Epidermal melanocyte (primary cell): Measurements from ENCODE around the gene C5orf63.
"Not testable (repeated sequence)": the region's sequence is repeated elsewhere in the genome, so short reads cannot be mapped to it uniquely, and the experiment has no call there.

ENCODE experiments used
- DNase-seq: peaks from one replicate; pipeline ENCODE4 v3.0.0; 2011; ENCODE audit warnings: low spot score; ENCODE audit not compliant: insufficient read length

C5orf63 gene

DNA sequence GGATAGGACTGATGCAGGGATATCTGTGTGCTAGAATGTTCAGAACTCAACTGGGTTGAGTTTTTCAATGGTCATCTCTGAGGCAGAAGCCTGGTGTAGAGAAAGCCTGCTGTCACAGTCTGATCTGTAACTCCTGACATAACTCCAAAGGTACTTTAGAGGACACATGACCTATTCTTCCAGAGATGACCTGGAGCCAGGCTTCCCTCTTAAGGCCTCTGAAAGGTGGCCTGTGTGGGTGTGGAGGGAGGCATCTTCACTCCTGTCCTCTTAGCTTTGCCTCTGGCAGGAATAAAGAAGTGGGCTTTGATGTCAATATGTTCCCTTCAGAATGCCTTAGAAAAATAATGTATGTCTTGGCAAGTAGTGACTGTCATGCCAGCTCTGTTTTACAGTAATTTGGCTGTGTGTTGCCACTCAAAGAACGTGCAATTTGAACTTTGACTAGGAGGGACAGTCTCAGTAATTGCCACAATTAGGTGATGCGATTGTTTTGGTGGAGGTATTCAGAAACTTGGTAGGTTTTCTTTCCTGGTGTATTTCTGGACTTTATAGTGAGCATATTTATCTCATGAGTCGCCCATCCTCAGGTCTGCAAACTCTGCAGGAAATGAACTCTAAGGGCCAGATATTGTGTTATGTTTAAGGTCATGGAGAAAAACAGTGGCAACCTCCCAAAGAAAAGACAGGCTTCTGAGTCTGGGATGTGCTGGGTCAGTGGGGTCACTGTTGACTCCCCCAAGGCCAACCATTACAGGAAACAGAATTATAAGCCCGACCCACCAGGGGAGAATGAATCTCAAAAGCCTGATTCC lies 3.2 kb upstream of the C5orf63 start:
- no peak for DNase-seq

DNA sequence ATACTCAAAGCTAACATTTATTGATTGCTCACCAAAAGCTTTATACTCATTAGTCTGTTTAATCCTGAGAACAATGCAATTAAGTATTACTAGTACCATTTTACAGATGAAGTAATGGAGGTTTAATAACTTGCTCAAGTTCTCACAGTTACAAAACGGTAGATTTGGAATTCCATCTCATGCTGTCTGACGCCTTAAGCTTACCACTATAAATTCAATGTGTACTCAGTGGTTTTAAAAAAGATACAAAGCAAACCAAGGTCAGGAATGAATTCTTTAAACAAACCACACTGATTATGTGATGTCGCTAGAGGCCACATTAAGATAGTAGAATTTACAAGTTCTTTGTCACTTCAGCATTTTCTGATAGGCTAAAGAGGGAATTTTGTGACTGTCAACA lies 1.2 kb upstream of the C5orf63 start:
- no peak for DNase-seq

DNA sequence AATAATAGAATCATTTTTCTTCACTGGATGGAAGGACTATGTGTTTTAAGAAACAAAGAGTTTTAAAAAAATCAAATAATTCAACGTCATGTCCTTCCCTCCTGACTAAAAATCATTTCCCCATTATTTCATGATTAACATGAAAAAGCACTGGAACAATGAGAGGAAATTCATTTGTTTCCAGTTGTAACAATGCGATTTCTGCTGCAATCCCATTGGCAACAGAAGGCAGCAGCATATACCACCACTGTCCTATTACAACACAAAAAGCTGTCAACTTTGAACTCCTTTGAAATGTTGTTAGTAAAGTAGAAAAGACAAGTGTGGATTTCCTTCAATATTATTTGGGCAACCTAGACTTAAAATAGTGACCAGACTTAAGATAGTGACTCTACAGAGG lies 3.1 kb downstream of the C5orf63 start:
- DNase-seq = no peak

DNA sequence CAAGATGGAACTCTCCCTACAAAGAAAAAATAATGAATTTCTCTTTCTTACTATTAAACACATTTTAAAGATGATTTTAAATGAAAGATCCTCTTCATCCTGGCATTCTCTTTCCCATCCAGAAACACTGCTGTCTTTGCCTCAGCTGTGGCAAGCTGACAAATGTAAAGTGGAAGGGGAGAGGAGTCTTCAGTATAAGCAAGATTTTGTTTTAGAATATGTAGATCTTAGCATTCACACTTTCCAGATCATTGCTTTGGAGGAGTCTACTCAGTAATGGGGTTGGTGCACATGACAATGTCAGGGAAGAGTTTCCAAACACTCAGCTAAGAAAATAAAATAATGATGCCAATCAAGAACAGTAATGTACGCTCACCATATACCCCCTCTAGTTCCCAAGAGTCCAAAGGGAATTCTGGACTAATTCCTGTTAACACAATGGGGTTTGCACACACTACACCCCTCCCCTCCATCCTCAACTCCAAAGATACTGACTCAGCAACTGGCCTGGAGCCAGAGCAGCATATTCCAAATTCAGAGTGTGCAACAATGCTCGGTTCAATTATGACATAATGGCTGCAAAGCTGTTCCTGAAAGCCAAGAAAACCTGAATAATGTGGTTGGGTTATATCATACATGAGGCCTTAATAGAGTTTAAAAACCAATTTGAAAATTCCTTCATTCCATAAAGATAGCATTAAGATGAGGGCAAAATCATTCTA lies 4.6 kb downstream of the C5orf63 start:
- DNase-seq = no peak

DNA sequence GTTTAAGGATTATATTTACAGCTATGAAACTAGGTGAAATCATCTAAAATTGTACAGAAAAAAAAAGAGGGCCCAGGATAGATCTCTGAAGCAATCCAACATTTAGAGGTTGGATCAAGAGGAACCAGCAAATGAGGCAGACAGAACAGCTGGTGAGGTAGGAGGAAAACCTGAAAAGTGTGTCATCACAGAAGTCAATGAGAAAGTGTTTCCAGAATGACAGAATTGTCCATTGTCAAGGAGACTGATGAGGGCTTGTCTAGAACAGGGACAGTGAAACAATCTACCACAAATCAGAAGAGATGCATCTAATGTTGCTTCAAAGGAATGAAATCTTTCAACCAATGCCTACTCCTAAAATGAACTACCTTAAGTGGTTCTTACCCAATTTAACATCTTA lies 6.6 kb downstream of the C5orf63 start:
- DNase-seq = no peak

GRCh38 chr5:127064253-127064840 lies 9.0 kb downstream of the C5orf63 start:
- no peak for DNase-seq

DNA sequence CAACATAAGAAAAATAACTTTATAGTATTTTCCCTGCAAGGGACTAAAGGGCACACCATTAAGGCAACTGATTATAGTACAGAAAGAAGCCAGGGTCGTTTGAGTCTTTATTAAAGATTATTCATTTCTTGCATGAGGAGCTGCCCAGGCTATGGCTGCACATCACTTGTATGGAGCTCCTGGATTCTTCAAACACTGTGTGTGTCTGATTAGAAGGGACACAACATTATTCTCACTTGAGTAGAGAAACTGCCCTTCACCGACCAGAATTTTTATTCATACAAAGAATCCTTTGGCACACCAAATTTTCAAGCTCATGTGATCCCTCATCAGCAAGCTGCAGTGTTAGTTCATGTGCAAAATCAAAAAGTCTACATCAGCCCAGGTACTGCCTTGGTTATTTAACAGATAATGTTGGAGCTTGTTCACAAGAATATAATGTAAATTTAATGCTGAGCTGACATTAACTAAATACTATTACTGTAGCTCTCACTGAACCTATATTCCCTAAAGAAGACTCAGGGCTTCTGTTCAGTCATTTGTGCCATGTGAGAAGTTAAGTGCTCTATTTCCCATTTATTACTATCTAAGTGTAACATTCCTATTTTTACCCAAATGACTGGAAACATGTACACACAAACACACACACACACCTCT lies 9.9 kb downstream of the C5orf63 start:
- no peak for DNase-seq

DNA sequence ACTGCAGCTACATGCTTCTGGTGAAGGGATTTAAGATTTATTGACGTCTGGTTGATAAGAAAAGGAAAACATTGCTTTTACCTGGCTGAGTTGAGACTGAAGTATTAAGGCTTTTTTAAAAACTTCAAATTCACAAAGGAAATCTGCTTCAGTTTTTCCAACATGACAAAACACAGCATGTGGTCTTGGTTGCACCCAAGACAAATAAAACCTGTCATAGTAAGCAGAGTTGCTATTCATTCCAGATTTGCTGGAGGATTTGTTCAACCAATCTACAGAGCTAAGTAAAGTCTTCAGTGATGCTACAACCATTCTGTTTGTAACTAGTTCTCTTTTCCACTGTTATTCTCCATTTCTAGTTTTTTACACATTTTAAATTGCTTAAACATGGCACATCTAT lies 11.3 kb downstream of the C5orf63 start:
- no peak for DNase-seq

GRCh38 chr5:127061537-127061936 lies 11.8 kb downstream of the C5orf63 start:
- DNase-seq = no peak

GRCh38 chr5:127060470-127060985 lies 12.8 kb downstream of the C5orf63 start:
- no peak for DNase-seq

- DNase-seq = no peak
These were observed 16.4 kb downstream of the C5orf63 start for GRCh38 chr5:127056896-127057295.

- no peak for DNase-seq
These were observed 17.2 kb downstream of the C5orf63 start for GRCh38 chr5:127055880-127056653.

DNA sequence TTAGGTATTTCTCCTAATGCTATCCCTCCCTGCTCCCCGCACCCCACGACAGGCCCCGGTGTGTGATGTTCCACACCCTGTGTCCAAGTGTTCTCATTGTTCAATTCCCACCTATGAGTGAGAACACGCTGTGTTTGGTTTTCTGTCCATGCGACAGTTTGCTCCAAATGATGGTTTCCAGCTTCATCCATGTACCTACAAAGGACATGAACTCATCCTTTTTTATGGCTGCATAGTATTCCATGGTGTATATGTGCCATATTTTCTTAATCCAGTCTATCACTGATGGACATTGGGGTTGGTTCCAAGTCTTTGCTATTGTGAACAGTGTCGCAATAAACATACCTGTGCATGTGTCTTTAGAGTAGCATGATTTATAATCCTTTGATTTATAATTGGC lies 19.8 kb downstream of the C5orf63 start:
- not testable (repeated sequence) for DNase-seq

- DNase-seq = no peak
These were observed 20.3 kb downstream of the C5orf63 start for GRCh38 chr5:127053049-127053448.

DNA sequence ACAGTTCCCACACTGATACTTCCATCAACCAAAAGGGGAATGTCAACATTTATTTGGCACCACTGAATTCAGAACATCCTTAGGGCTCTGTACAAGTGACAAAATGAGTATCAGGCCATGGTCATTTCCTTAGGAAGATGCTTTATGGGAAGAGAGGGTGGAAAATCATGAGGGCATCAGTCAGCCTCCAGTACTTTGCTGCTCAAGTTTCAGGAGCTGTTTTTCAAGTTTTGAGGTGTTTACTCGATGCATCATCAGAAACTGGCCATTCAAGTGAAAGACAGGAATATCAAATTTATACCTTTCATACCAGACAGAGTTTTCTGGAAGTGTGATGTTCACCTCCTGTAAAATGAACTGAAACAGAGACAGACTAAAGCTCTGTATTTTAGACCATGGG lies 21.7 kb downstream of the C5orf63 start:
- DNase-seq = no peak

- no peak for DNase-seq
These were observed 26.8 kb downstream of the C5orf63 start for GRCh38 chr5:127046343-127047072.

DNA sequence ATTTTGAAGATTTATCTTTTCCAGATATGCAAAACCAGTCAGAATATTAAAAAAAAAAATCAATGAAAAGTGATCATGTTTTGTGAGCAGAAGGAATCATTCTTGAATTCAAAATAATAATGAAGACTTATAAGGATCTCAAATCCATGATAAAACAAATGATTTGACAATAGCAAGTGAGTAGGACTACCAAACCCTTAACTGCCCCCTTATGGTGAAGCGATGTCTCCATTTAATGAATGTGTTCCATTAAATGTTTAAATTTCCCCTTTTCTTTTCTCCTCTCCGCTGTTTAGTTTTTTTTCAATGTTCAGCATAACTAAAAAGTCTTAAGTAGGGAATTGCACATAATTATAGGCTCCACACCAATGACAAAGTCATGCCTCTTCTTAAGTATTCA lies 30.7 kb downstream of the C5orf63 start:
- DNase-seq = no peak

DNA sequence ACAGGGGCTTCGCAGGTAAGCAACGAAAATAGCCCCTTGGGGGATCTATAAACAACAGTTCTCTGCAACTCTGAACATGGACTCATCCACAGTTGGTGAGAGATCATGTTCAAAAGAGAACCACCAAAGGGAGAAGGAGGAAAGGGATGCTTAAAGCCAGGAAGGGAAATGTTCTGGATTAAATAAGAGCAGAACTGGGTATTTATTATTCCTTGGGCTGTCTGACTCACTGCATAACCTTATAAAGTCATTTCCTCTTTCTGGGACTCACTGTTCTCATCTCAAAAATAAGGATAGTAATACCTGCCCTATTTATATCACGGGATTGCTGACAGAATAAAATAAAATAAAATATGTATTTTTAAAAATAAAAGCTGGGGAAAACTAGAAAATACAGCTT lies 31.7 kb downstream of the C5orf63 start:
- no peak for DNase-seq

DNA sequence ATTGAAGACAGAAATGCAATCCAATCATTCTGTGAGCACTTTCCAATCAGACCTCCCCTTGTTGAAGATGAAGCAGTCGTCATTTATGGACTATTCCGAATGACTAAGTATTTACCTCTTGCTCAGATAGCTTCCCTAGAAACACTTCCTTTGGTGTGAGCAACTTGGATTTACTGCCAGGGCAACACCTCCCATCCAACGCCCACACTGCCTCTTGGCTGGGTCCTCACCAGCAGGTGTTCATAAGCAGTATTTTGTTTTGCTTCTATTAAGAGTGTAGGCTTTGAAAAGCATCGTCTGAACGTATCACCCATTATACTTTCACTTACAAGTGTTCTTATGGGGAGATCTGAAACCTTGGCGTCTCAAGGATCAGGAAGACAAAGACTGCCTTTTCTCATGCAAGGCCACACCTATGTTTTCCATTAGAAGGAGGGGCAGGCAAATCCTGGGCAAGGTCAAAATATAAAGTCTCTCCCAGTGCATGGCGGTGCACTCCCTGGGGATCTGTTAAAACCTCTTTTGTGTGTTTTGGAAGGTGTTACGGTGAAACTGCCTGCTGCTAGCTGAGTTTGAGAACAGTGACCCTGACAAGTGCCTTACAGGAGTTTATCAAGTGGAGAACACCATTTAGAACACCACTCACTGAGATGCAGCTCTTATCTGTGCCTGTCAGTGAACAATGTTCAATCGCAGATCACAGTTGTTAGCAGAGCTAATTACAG lies 32.3 kb downstream of the C5orf63 start:
- no peak for DNase-seq

GRCh38 chr5:127038550-127038949 lies 34.8 kb downstream of the C5orf63 start:
- no peak for DNase-seq
